HepG2 (cell line): ENCODE results near the gene DBN1. TPM values are rescaled to one million over a fixed set of nuclear protein-coding genes. Genes with fewer than 3 reads are reported as not detected.
A peak's percentile ranks its signal among the peaks of the same experiment; 100 is the strongest.

ENCODE experiments used
- ARID5B ChIP-seq: IDR thresholded peaks from 2 replicates; pipeline ENCODE4 v1.4.0; 2020; ENCODE audit warnings: mild to moderate bottlenecking, missing genetic modification reagents
- ASH2L ChIP-seq: fragments of 300-600, 200-600 bp; sonication (generic); IDR thresholded peaks from 2 replicates; pipeline ENCODE4 v1.7.0; 2017; ENCODE audit warnings: low read depth, mild to moderate bottlenecking, moderate library complexity, mixed read lengths, low read length; ENCODE audit not compliant: insufficient read length
- CBX1 ChIP-seq: IDR thresholded peaks from one replicate; pipeline ENCODE4 v1.6.1; 2016; ENCODE audit warnings: antibody characterized with exemption, low read depth
- DBP ChIP-seq: sonication (generic); formaldehyde crosslinking; IDR thresholded peaks from 2 replicates; pipeline ENCODE4 v1.4.0; 2020; ENCODE audit warnings: missing genetic modification reagents; ENCODE audit errors: not compliant biosample characterization
- FOXM1 ChIP-seq: sonication (generic); formaldehyde crosslinking; IDR thresholded peaks from 2 replicates; pipeline ENCODE4 v1.5.0; 2020; ENCODE audit warnings: missing genetic modification reagents
- HDAC1 ChIP-seq: sonication (generic); formaldehyde crosslinking; IDR thresholded peaks from 2 replicates; pipeline ENCODE4 v1.5.1; 2020; ENCODE audit warnings: mild to moderate bottlenecking, missing genetic modification reagents
- HNF1B ChIP-seq: sonication (generic); formaldehyde crosslinking; IDR thresholded peaks from 2 replicates; pipeline ENCODE4 v1.5.1; 2020; ENCODE audit warnings: mild to moderate bottlenecking, moderate library complexity, missing genetic modification reagents
- MEF2D ChIP-seq: sonication (generic); formaldehyde crosslinking; IDR thresholded peaks from 2 replicates; pipeline ENCODE4 v1.5.1; 2020; ENCODE audit warnings: mild to moderate bottlenecking, missing genetic modification reagents
- MYNN ChIP-seq: sonication (generic); formaldehyde crosslinking; IDR thresholded peaks from 2 replicates; pipeline ENCODE4 v1.4.0; 2020; ENCODE audit warnings: mild to moderate bottlenecking, low read depth, missing genetic modification reagents
- NFE2L1 ChIP-seq: sonication (generic); formaldehyde crosslinking; IDR thresholded peaks from 2 replicates; pipeline ENCODE4 v1.4.0; 2020; ENCODE audit warnings: missing genetic modification reagents, mild to moderate bottlenecking, borderline replicate concordance
- NR3C1 ChIP-seq: sonication (generic); formaldehyde crosslinking; IDR thresholded peaks from 2 replicates; pipeline ENCODE4 v1.4.0; 2020; ENCODE audit warnings: missing genetic modification reagents
- TRIM24 ChIP-seq: sonication (generic); formaldehyde crosslinking; IDR thresholded peaks from 2 replicates; pipeline ENCODE4 v1.8.0; 2022; ENCODE audit warnings: mild to moderate bottlenecking, missing genetic modification reagents
- ZNF251 ChIP-seq: sonication (generic); formaldehyde crosslinking; IDR thresholded peaks from 2 replicates; pipeline ENCODE4 v1.9.0; 2021; ENCODE audit warnings: mild to moderate bottlenecking, missing genetic modification reagents
- ZNF253 ChIP-seq: sonication (generic); formaldehyde crosslinking; IDR thresholded peaks from 2 replicates; pipeline ENCODE4 v1.8.0; 2022; ENCODE audit warnings: mild to moderate bottlenecking, missing genetic modification reagents, borderline replicate concordance
- ZNF367 ChIP-seq: sonication (generic); formaldehyde crosslinking; IDR thresholded peaks from 2 replicates; pipeline ENCODE4 v1.4.0; 2020; ENCODE audit warnings: missing genetic modification reagents, borderline replicate concordance
- ZNF430 ChIP-seq: sonication (generic); formaldehyde crosslinking; IDR thresholded peaks from 2 replicates; pipeline ENCODE4 v1.9.0; 2021; ENCODE audit warnings: mild to moderate bottlenecking, missing genetic modification reagents
- ZNF503 ChIP-seq: sonication (generic); formaldehyde crosslinking; IDR thresholded peaks from 2 replicates; pipeline ENCODE4 v1.4.0; 2020; ENCODE audit warnings: missing genetic modification reagents
- ZNF547 ChIP-seq: sonication (generic); formaldehyde crosslinking; IDR thresholded peaks from 2 replicates; pipeline ENCODE4 v1.5.1; 2020; ENCODE audit warnings: mild to moderate bottlenecking, missing genetic modification reagents
- ZNF580 ChIP-seq: IDR thresholded peaks from 2 replicates; pipeline ENCODE4 v1.6.1; 2016; ENCODE audit warnings: low read depth, borderline replicate concordance
- ZNF678 ChIP-seq: sonication (generic); formaldehyde crosslinking; IDR thresholded peaks from 2 replicates; pipeline ENCODE4 v1.4.0; 2020; ENCODE audit warnings: mild to moderate bottlenecking, missing genetic modification reagents
- ZNF747 ChIP-seq: sonication (generic); formaldehyde crosslinking; IDR thresholded peaks from 2 replicates; pipeline ENCODE4 v1.8.1; 2023; ENCODE audit warnings: missing genetic modification reagents, mild to moderate bottlenecking, borderline replicate concordance
- polyA plus RNA-seq, 8 experiments: library from polyadenylated mRNA; depleted of rRNA in 3 of 8; stranded (reverse) in 7 of 8; unstranded in 1 of 8; fragments of >200 nt; fragmentation: Illumina TruSeq in 4 of 8; extraction: Trizol in 4 of 8; gene quantifications; 2 replicates each; pipeline versions ENCODE4 v1.2.1 to v1.2.3, GENCODE V29; 2011 to 2016; ENCODE audit warnings: low read depth in 4 of 8, missing spikeins in 1 of 8, mixed read lengths in 1 of 8; ENCODE audit not compliant: insufficient read depth in 1 of 8
- total RNA-seq, 5 experiments: library from RNA; depleted of rRNA; stranded (reverse); fragments of >200 nt; fragmentation: Illumina TruSeq; extraction: Trizol; gene quantifications; 2 replicates each; pipeline ENCODE4 v1.2.3, GENCODE V29; 2016; ENCODE audit warnings: low read depth in 1 of 5

Gene DBN1
- total and polyA plus RNA-seq, 2 of the 13 experiments (the other 11 are each of a cell fraction or from before 2014, with no cell fraction given), result 27.0 to 37.3 TPM

GRCh38 chr5:177425801-177426565 lies 47.5 kb downstream of the DBN1 start (continued):
- TF ChIP-seq MYNN (CRISPR knock-in tag) (peak; percentile 84; the same call in 1 of the 2 replicates), NFE2L1 (CRISPR knock-in tag) (no peak), ZNF367 (CRISPR knock-in tag) (no peak), ZNF251 (no peak), ZNF430 (CRISPR knock-in tag) (peak; percentile 78; the same call in 1 of the 2 replicates), HDAC1 (peak; percentile 58; the same call in 1 of the 2 replicates), FOXM1 (CRISPR knock-in tag) (no peak), DBP (CRISPR knock-in tag) (peak; percentile 37), HNF1B (CRISPR knock-in tag) (peak; percentile 70; the same call in 1 of the 2 replicates), NR3C1 (CRISPR knock-in tag) (no peak), ASH2L (peak; percentile 47), ZNF503 (0 out of 2 replicates have a peak, but pooled peaks have one; percentile 56), ARID5B (peak; percentile 38; the same call in 1 of the 2 replicates), ZNF678 (CRISPR knock-in tag) (no peak), ZNF580 (peak; percentile 35), ZNF547 (CRISPR knock-in tag) (peak; percentile 20; the same call in 1 of the 2 replicates), ZNF747 (CRISPR knock-in tag) (no peak; the same call in 1 of the 2 replicates), CBX1 (no peak), MEF2D (CRISPR knock-in tag) (no peak), ZNF253 (CRISPR knock-in tag) (peak; percentile 20; the same call in 1 of the 2 replicates), TRIM24 (CRISPR knock-in tag) (no peak)
